Measurements from ENCODE around the gene CENPV. TPM values are rescaled to one million over a fixed set of nuclear protein-coding genes. Genes with fewer than 3 reads are reported as not detected.
"Not testable (repeated sequence)": the region's sequence is repeated elsewhere in the genome, so short reads cannot be mapped to it uniquely, and the experiment has no call there.

Gene CENPV
- total and polyA plus RNA-seq, 2 experiments from 2014 or later: 67.1 to 88.4 TPM

DNA sequence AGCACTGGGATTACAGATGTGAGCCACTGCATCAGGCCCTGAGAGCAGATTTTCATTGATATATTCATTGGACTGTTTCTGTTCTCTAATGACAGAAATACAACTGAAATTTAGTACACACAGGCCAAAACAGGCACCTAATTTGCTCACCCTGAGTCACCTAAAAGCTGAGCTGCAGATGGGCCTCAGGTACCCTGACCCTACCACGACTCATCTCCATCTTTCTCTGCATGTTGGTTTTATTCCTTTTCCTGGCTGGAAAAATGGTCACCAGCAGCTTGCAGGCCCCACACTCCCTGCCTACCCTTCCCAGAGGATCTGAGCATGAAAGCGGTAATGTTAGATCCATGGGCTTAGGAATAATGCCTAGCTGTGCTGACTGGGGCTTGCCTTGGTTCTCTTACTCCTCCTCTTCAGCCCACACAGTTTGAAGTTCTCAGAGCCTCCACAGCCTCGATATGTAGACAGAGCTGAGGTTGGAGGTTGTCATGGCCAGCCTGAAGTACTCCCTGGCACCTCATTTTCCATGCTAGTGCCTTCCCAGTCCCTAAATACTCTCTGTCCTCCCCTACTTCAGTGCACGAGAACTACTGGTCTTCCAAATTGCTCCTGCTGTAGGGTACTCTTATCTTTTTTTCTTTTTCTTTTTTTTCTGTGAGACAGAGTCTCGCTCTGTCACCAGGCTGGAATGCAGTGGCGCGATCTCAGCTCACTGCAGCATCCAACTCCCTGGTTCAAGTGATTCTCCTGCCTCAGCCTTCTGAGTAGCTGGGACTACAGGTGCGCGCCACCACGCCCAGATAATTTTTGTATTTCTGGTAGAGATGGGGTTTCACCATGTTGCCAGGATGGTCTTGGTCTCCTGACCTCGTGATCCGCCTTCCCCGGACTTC, 51.1 kb downstream of the CENPV start:
- DNase-seq (ENCODE audit: low read depth in 1 of 2, low spot score in 1 of 2): no peak

DNA sequence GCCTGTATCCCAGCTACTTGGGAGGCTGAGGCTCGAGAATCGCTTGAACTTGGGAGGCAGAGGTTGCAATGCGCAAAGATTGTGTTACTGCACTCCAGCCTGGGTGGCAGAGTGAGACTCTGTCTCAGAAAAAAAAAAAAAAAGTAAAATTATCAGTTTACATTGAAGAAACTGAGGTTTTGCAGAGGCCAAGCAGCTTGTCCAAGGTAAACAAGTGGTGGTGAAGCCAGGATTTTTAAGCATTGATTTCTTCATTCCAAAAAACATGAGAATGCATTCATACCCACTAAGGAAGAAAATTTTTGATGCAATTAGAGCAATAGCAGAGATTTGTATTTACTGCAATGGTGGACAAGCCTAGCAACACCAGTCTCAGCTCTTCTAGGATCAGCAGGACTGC, 52.7 kb downstream of the CENPV start:
- no peak for DNase-seq (ENCODE audit: low read depth in 1 of 2, low spot score in 1 of 2)

More for the DNA sequence above, 51.1 kb downstream of the CENPV start:
- Histone ChIP-seq H3K4me3 (no peak overlapping the region), H3K36me3 (no peaks in the 10 kb centered on the region), H3K27me3 (no peaks in the 10 kb centered on the region), H3K4me1 (ENCODE audit: low read depth) (no peaks in the 10 kb centered on the region), H3K27ac (no peak overlapping the region), H3K9me3 (ENCODE audit: low read depth) (no peaks in the 10 kb centered on the region)
- no peak for TF ChIP-seq CTCF (IDR thresholded peaks at IDR 0.05; ENCODE audit: low read depth, low read length)

DNA sequence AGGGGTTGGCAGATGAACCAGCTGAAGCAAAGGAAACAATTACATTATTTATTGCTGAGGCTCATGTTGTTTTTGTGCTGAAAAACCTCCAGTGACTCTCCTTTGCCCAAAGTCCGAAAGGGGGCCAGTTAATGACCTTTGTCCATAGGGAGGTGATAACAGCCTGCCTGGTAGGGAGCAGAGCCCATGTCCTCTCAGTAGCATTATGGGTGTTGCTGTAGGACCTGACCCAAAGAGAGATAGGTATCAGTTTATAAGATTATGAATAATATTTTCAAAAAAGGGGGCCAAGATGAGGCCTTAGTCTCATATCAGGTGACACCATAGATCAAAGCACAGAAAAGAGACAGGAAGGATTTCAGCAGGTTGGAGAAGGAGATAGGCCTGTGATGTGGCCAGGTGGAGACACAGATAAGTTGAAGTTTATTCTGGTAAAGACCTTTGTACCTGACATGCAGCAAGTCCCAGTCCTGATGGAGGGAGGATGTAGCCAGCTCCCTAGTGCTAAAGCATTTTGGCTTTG, 55.1 kb downstream of the CENPV start:
- Histone ChIP-seq H3K27me3 (no peaks in the 10 kb centered on the region), H3K9me3 (ENCODE audit: low read depth) (no peaks in the 10 kb centered on the region), H3K4me3 (no peak overlapping the region), H3K27ac (no peak overlapping the region), H3K36me3 (no peaks in the 10 kb centered on the region), H3K4me1 (ENCODE audit: low read depth) (no peaks in the 10 kb centered on the region)
- DNase-seq (ENCODE audit: low read depth in 1 of 2, low spot score in 1 of 2): no peak
- TF ChIP-seq CTCF (IDR thresholded peaks at IDR 0.05; ENCODE audit: low read depth, low read length): no peak

More for the DNA sequence above, 52.7 kb downstream of the CENPV start:
- H3K27ac ChIP-seq: no peak overlapping the region
- no peak for TF ChIP-seq CTCF (IDR thresholded peaks at IDR 0.05; ENCODE audit: low read depth, low read length)
- H3K9me3 ChIP-seq (ENCODE audit: low read depth): no peaks in the 10 kb centered on the region
- H3K36me3 ChIP-seq: no peaks in the 10 kb centered on the region
- no peak overlapping the region for H3K4me3 ChIP-seq
- no peaks in the 10 kb centered on the region for H3K4me1 ChIP-seq (ENCODE audit: low read depth)
- no peaks in the 10 kb centered on the region for H3K27me3 ChIP-seq

DNA sequence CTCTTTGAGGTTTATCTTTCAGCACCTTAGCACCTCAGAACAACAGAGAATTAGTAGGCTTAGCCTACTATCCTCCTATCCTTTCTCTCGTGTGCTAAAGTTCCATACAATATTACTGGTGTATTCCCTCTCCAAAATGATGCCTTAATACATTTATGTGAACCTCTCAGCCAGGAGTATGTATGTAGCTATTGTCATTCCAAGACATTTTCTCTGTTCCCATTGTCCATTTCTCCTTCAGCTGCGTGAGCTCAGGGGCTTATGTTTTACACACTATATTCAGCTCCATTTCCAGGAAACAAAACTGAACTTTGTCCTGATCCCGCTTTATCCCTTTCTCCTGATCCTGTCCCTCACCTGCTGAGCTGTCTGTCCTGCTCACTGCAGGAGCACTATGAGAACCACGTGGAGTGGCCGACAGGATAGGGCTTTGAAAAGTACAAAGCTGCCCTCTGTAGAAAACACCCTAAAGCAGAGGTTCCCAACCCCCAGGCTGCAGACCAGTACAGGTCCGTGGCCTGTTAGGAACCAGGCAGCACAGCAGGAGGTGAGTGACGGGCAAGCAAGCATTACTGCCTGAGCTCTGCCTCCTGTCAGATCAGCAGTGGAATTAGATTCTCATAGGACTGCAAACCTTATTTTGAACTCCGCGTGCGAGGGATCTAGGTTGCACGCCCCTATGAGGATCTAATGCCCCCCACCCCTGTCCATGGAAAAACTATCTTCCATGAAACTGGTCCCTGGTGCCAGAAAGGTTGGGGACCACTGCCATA, 55.7 kb downstream of the CENPV start:
- H3K9me3 ChIP-seq (ENCODE audit: low read depth): no peaks in the 10 kb centered on the region
- no peak for TF ChIP-seq CTCF (IDR thresholded peaks at IDR 0.05; ENCODE audit: low read depth, low read length)

GRCh38 chr17:16296072-16296471, 57.2 kb downstream of the CENPV start:
- H3K9me3 ChIP-seq (ENCODE audit: low read depth); DNase-seq (ENCODE audit: low read depth in 1 of 2, low spot score in 1 of 2); H3K27ac ChIP-seq; H3K36me3 ChIP-seq; H3K4me1 ChIP-seq (ENCODE audit: low read depth); H3K27me3 ChIP-seq; H3K4me3 ChIP-seq: not testable (repeated sequence)

More for the DNA sequence above, 55.7 kb downstream of the CENPV start:
- Histone ChIP-seq H3K27ac (no peak overlapping the region), H3K4me3 (no peak overlapping the region), H3K4me1 (ENCODE audit: low read depth) (no peaks in the 10 kb centered on the region), H3K36me3 (no peaks in the 10 kb centered on the region), H3K27me3 (no peaks in the 10 kb centered on the region)
- no peak for DNase-seq (ENCODE audit: low read depth in 1 of 2, low spot score in 1 of 2)
